ENCODE measurements around the gene CLEC3B.

The CLEC3B gene

DNA sequence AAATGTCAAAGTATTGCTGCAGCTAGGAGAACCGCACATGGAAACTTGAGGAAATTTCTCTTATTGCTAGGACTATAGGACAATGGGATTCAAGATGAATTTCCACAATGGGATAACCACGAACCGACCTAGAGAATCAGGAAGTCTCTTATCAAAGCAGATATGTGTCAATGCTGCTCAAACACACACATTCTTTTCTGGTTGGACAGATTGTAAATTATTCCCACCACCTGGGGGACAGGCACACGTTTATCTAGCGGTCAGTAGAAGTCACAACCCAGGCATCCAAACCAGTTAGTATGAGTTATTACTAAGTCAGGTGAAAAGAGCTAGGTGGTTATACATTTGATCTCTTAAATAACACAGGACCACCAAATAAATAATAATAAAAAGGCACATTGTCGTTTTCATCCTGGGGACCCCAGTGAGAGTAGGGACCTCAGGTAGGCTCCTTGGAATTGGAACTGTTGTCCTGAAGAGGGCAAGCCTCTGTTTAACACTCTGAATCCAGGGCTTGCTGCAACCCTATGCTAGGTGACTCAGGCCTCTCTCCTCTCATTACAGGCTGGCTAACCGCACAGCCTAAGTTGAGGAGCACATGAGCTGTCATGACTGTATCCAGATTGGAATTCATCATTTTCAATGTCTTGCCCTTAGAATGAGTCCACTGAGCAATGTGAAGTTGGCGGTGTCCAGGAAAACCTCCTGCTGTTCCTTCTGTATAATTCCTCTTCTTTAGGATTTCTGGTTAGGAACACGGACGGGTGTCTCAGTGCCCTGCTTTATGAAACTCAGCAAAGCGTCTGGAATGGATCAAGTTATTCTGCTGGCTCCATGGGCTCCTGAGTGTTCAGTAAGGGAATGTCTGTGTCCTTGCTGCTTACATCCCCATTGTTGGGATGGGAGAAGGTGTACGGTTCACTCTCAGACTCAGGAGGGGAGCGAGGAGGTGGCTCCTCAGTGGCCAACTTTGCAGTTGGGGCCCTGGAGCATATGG, 59.0 kb downstream of the CLEC3B start:
- intact Hi-C loops (cut with DNase I): no loop called here
- no peak for DNase-seq
